ENCODE measurements around the gene BCL6.
"Not testable (repeated sequence)": the region's sequence is repeated elsewhere in the genome, so short reads cannot be mapped to it uniquely, and the experiment has no call there.

BCL6 gene

DNA sequence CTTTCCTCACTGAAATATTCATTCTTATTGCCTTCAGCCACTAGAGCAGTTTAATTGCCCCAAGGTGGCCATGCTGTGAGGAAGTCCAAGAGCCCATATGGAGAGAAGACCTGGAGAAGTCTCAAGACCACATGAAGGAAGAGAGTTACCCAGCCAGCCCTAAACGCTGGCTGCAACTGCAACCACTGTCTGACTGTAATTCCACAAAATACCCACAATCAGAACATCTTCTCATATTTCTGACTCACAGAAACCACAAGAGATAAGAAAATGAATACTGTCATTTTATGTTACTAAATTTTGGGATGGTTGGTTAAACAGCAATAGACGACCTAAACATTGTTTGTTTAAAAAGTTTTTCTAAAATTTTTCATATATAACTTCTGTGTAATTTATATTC lies 60.4 kb downstream of the BCL6 start:
- TF ChIP-seq CTCF (IDR thresholded peaks at IDR 0.05; ENCODE audit: low read depth, low read length): no peak
- no peak for DNase-seq
- H3K36me3 ChIP-seq: no peaks in the 10 kb centered on the region
- no peaks in the 10 kb centered on the region for H3K9me3 ChIP-seq
- H3K4me1 ChIP-seq: no peaks in the 10 kb centered on the region
- H3K27me3 ChIP-seq: peaks cover 14% of the 10 kb centered on the region
- no peak overlapping the region for H3K4me3 ChIP-seq (ENCODE audit: low read depth, low read length)

GRCh38 chr3:187684444-187684843 lies 60.8 kb downstream of the BCL6 start:
- no peaks in the 10 kb centered on the region for H3K9me3 ChIP-seq
- no peaks in the 10 kb centered on the region for H3K36me3 ChIP-seq
- DNase-seq: no peak
- H3K27me3 ChIP-seq: peaks cover 10% of the 10 kb centered on the region
- H3K4me1 ChIP-seq: no peaks in the 10 kb centered on the region
- H3K4me3 ChIP-seq (ENCODE audit: low read depth, low read length): no peak overlapping the region
- TF ChIP-seq CTCF (IDR thresholded peaks at IDR 0.05; ENCODE audit: low read depth, low read length): no peak

DNA sequence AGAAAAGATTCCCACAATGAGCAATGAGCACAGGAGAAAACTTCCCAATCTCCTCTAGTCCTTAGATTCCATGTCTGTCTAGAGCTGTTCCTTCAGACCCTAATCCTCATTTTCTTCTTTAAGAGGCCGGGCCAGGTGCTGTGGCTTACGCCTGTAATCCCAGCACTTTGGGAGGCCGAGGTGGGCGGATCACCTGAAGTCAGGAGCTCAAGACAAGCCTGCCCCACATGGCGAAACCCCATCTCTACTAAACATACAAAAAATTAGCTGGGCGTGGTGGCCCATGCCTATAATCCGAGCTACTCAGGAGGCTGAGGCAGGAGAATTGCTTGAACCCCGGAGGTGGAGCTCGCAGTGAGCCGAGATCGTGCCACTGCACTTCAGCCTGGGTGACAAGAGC lies 63.5 kb downstream of the BCL6 start:
- DNase-seq; H3K9me3 ChIP-seq; H3K4me1 ChIP-seq; H3K4me3 ChIP-seq (ENCODE audit: low read depth, low read length); H3K36me3 ChIP-seq: not testable (repeated sequence)
- peaks cover 15% of the 10 kb centered on the region for H3K27me3 ChIP-seq

DNA sequence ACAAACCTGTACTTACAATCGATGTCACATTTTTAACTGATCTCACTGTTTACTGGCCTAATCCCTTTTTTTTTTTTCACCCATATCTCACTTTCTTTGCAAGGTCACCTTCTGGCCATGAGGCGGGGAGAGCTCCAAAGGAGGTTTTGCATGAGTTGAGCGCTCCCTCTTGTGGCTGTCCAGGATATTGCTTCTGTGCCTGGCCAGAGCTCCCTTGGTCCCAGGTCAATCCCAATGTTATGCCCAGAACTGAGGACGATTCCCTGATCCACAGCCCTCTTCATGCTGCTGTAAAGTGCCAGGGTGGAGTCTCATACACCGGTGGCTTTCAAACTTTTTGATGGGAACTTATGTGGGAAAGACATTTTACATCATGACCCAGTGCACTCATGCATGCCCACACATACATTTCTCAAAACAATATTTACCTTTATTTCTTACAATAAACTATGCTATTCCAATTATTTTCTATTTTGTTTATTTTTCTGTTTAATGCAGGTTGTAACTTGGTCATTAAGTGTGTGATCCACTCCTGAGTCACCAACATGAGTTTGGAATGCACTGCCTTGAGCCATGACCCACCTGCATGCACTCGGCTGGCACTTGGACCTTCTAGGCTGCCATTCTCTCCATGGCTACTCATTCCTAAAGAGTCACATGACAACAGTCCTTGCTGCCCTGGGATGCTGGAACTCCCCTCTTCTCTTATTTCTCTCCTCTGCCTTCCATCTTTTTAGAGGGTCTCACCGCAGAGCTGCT lies 65.5 kb downstream of the BCL6 start:
- Histone ChIP-seq H3K9me3 (no peaks in the 10 kb centered on the region; the same call in 1 of the 2 replicates), H3K36me3 (no peaks in the 10 kb centered on the region), H3K4me3 (ENCODE audit: low read depth, low read length) (no peak overlapping the region), H3K4me1 (no peaks in the 10 kb centered on the region), H3K27me3 (peaks cover 17% of the 10 kb centered on the region)
- peak; percentile 81 for DNase-seq
- TF ChIP-seq CTCF (IDR thresholded peaks at IDR 0.05; ENCODE audit: low read depth, low read length): peak; percentile 93

GRCh38 chr3:187678726-187679268 lies 66.5 kb downstream of the BCL6 start:
- peak; percentile 88 for TF ChIP-seq CTCF (IDR thresholded peaks at IDR 0.05; ENCODE audit: low read depth, low read length)
- H3K4me3 ChIP-seq (ENCODE audit: low read depth, low read length): no peak overlapping the region
- no peaks in the 10 kb centered on the region for H3K4me1 ChIP-seq
- no peaks in the 10 kb centered on the region; the same call in 1 of the 2 replicates for H3K9me3 ChIP-seq
- no peaks in the 10 kb centered on the region for H3K36me3 ChIP-seq
- DNase-seq: peak; percentile 71
- peaks cover 17% of the 10 kb centered on the region for H3K27me3 ChIP-seq

DNA sequence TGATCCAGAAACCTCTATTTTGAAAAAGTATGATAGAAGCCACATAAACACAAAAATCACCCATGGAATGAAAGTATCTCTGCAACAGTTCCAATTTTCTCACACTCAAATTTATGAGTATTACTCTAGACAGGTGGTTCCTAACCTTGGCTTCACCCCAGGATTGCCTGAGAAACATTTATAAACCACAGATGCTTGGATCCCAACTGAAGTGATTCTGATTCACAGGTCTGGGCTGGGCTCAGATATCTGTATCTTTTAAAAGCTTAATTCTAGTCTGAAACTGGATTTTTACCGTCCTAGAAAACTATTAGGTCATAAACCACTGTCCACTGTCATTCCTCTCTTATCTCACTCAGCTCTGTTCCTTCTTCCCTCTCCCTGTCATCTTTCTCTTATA lies 67.7 kb downstream of the BCL6 start:
- no peak for TF ChIP-seq CTCF (IDR thresholded peaks at IDR 0.05; ENCODE audit: low read depth, low read length)
- no peak overlapping the region for H3K4me3 ChIP-seq (ENCODE audit: low read depth, low read length)
- no peak for DNase-seq
- H3K36me3 ChIP-seq: no peaks in the 10 kb centered on the region
- peaks cover 24% of the 10 kb centered on the region for H3K27me3 ChIP-seq
- no peaks in the 10 kb centered on the region for H3K4me1 ChIP-seq
- no peaks in the 10 kb centered on the region; the same call in 1 of the 2 replicates for H3K9me3 ChIP-seq
